T-helper 2 cell (primary cell): Measurements from ENCODE around the gene CDRT4.
A peak's percentile ranks its signal among the peaks of the same experiment; 100 is the strongest.

Experiments used
- DNase-seq, 5 experiments: peaks; one replicate each; pipeline versions ENCODE4 v3.0.0 to v3.0.0-alpha.2; 2012 to 2022

CDRT4 gene

DNA sequence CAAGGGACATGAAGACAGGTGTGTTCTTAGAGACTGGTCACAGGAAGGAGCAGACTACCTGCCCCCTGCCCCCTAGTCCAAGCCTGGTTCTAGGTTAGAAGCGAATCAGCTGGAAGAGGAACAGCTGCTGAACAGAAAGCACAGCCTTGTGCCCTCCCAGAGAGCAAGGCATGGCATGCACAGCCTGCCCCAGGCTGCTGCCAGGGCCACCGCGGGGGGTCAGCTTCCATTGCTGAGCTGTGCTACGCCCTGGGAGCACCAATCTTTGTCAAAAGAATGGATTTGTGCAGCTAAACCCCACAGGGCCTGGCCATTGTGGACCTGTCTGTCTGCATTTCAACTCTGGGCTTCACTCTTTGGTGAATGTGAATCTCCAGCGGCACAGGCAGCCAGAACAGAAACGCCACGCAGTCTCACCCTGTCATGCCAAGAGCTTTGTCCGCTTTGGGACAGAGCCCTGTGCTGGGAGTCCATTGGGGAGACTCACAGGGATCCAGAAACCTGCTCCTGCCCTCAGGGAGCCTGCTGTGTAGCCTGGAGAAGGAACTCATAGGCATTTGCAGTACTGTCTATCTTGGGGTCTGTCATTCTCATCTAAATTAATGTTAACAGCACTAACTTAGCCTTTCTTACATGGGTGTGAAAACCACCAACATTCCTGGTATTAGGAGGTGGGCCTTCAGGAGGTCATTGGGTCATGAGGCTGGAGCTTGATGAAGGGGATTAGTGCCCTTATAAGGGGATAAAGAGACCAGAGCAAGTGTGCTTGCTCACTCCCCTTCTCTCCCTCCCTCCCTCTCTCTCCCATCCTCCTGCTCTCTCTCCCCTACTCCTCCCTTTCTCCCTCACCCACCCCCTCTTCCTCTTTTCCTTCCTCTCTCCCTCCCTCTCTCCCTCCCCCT, 25.6 kb upstream of the CDRT4 start:
- DNase-seq = no peak

DNA sequence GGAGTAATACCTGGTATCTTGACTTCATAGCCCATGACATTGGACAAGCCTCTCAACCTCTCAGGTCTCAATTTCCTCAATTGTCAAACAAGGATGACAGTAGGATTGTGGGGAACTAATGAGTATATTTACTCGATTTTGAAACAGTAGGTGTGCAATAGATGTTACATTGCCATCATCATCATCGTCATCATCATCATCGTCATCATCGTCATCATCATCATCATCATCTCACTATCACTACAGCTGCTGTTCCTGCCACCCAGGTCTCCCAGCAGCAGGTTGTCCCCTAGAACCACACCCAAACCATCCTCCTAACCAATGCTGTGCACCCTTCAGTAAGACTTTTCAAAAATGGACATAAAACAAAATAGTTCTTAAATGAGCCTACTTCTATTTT, 24.8 kb upstream of the CDRT4 start:
- no peak for DNase-seq

DNA sequence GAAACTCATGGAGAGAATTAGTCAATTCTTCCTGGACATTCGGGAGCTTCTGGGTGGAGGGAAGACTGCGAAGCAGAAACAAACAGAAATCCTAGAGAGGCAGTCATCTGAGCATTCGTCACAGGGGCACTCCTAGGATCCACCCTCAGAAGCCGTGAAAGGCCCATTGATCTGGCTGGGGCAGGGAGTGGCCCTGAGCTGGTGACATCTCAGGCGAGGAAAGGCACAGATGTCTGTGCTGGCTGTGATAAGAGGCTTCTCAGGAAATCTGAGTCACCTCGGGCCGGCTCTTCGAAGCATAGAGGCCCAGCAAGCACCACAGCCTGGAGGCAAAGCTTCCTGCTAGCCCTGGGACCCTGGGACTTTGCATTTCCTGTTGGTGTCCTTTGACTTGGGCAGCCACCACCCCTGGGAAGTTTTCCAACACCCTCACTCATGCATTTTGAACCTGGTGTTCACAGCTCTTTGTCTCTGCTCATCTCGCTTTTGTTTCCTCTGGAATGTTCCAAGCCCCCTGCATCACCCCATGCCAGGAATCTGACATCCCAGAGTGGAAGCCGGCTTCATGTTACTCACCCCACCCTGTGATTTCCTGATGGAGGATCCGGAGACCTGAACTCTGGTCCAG, 23.3 kb upstream of the CDRT4 start:
- DNase-seq = peak in 1 of 5 experiments; percentile 41

DNA sequence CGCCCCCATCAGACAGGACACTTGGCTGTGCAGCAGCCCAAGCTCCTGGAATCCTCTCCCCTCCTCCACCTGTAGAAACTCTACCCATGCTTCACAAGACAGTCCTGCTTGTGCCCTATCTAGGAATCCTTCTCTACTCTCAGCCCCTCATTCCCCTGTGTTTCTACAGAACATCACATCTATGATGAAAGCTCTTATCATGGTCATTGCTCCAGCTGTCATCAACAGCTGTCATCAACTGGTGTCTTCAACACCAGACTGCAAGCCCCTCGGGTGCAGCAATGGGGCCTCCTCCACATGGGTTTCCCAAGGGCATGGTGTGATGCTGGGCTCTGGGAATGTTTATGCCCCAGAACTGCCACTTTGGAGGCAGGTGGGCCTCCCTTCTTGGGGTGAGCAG, 21.1 kb upstream of the CDRT4 start:
- DNase-seq = no peak

DNA sequence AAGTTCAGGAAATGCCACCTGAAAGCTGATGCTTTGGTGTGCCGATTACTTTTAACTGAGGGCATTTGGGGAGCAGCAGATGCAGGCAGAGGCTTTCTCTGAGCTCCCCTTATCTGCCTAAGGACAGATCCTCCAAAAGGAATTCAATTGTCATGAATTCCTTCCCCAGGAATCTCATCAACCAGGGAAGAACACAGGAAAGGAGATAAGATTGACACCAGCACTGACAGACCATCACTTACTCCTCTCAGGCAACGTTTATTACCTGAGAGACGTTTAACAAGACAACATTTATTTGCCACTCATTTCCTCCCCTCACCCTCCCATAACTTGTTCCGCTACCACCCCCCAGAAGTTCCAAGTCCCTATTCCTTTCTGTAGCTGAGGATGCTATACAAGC, 17.6 kb upstream of the CDRT4 start:
- no peak for DNase-seq

DNA sequence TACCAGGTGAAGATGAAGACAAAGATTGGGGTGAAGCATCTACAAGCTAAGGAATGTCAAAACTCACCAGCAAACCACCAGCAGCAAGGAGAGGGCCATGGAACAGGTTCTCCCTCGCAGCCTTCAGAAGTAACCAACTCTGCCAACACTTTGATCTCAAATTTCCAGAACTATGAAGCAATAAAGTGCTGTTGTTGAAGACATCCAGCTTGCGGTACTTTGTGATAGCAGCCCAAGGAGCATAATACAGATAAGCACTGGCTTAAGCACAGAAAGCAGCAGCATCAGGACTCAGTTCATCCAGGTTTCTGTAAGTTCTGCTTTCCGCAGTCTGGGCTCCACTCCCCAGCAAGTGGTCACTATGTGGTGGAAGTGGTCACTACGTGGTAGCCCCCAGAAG, 16.0 kb upstream of the CDRT4 start:
- DNase-seq = no peak

DNA sequence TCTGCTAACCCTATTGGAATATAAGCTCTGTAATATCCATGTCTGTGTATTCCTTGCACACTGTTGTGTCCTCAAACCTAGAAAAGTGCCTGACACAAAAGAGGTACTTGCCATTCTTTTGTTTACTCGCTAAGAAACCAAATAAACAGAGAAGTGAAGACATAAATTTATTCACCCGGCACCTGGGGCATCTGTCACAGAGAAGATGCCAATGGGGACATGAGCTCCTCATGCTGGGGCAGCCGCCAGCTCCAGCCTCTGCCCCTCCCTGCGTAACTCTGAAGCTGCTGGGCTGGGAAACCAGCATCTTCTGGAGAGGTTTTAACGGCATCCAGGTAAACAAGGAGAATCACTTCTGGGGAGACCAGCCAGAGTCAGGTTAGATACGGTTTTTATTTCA, 15.1 kb upstream of the CDRT4 start:
- DNase-seq = no peak

DNA sequence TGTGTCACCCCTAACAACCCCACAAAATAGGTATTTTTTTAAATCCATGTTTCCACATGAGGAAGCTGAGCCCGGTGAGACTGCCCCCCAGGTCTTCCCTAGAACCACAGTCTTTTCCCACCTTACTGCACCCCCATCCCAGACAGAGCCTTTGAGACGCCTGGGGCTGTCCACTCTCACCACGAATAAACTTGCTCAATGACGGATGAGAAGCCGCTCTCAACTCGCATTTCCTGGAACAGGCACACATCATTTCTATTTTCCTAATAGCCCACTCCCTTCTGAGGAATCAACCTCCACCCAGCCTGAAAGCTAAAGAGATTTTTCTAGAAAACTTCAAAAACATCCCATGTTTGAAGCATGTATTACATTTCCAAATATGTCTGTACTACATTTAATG, 14.1 kb upstream of the CDRT4 start:
- DNase-seq = no peak

DNA sequence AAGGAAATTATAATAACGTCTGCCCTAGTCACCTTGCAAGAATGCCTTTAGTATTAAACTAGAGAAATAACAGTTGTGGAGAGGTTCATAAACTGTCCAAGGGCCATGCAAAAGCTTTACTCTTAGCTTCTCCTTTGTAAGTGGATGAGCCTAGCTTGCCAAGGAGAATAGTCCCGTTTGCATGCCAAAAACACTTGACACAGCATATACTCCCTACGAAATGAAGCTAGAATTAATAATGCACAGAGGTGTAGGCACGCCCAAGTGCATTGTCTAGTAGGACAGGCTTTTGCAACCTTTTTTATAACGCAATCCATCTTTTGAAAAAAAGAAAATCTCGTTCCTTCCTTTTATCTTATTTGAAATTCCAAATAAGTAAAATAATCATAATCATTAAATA, 12.8 kb upstream of the CDRT4 start:
- DNase-seq = no peak

DNA sequence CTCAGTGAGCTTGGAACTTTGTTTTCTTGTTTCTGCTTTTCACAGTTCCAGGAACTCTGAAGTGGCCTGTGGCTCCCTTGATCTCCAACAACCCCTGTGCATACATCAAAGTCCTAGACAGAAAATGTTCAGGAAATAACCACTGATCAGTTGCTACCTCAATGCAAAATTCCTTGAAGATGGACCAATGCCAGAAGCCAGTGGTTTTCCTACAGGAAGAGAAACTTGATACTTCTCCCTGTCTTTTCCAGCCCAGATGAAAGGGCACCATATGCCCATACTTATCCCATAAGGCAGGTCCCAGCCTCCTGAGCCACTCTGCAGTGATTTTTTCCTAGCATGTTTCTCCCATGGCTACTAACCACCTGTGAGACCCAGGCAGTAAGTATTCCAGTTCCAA, 12.3 kb upstream of the CDRT4 start:
- DNase-seq = no peak

DNA sequence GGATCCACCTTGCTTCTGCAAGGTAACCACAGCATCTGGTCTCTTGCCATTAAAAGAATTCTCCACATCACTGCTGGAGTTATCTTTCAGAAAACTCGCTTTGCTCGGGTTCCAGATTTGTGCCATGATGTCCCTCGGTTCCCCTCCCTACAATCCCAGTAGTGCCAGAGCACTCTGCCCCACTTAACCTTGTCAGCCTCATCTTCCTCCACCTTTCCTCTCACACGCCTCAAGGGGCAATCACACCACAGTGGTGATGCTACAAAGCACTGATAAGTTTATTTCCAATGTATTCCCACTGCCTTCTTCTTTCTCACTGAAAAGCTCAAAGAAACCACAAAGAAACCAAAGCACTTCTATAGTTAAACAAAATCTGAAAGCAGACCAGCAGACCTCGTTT, 11.4 kb upstream of the CDRT4 start:
- no peak for DNase-seq

DNA sequence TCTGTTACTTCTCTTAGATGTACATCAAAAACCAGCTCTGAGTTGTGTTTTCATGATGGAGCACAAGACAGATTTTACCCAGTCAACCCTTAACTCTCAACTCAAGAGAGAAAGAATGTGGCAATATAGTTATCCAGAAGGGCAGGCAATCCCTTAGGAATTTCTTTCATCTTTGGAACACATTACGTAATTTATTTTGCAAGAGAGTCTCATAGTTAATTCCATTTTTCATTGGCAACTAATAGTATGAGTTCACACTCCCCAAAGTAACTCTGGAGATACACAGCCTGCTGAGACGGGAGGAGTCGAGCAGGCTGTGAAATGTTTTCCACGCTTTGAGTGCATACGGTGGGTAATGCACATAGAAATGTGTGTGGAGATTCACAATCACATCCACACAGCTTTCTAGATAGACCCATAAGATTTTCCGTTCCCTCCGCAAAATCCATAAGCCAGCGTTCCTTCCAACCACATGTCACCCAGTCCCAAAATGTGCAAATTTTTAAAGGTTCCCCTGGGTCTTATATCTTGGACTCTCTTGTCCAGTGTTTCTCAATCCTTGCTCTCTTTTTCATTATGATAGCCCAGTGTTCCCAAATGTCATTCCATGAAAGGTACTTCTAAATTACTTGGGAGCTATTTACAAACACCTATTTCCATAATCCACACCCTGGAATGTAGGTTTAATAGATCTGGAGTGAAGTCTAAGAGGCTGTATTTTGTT, 8.4 kb upstream of the CDRT4 start:
- no peak for DNase-seq

DNA sequence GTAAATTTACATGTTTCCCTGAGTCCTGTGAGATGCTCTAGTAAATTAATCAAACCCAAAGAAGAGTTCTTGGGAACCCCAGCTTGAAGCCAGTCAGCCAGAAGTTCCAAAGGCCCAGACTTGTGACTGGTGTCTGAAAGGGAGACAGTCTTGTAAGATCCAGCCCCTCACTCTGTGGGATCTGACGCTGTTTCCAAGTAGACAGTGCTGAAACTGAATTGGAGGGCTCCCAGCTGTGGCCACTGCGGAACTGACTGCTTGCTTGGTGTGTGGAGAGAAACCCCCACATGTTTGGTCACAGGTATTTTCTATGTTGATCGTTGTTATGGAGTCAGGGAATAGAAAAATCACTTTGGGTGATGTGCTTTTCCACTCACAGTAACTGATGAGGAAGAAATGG, 5.5 kb upstream of the CDRT4 start:
- no peak for DNase-seq

DNA sequence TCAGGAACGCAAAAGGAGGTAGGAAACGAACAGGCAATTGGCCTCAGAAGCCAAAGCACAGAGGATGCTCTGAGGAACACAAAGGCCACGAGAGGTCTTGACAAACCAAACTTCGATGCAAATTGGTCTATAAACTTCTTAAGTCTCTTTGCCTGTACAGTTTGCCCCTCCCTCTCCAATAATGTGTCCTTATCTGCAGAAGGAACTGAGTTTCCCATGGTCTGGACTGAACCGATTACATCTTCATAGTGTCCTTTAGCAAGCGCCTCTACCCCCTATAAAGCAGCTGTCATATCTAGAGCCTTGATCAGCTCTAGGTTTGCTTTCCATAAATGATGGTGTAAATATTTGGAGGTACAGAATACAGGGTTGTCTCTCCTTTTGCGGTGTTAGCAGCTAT, 3.1 kb upstream of the CDRT4 start:
- no peak for DNase-seq

DNA sequence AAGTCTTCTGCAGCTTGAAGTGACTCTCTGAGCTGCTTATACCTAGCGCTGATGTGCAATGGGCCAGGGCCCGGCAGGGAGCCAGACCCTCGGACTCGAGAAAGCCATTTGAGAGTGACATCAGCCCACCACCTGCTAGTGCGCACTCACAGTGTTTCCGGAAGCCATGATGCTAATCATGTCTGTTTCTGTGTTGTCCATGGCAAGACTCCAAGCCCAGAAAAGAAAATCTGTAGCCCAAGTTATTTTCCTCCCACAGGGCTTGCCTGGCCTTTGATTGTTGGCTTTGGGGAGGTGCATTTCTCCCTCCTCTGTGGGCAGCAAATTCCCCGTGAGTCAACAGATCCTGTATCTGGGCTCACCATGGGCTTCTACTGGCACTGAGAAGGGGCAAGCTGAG, 1.8 kb upstream of the CDRT4 start:
- DNase-seq = no peak

DNA sequence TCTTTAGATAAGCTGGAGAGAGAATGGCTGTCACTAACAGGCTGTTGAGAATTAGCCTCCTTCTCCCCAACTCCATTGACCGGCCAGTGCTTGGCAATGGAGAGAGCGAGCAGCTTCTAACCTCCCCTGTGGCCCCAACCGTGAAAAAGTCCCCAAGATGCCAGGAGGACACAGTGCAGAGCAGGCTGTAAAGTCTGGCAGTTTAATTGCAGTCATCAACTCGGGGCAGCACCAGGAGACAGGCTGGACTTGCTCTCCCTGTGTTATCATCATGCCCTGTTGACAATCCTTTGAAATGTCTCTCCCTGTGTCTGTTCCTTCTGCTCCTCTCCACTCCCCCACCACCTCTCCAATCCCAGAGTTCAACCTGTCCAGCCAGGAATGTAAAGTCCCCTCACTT, 705 bp upstream of the CDRT4 start:
- DNase-seq = no peak

DNA sequence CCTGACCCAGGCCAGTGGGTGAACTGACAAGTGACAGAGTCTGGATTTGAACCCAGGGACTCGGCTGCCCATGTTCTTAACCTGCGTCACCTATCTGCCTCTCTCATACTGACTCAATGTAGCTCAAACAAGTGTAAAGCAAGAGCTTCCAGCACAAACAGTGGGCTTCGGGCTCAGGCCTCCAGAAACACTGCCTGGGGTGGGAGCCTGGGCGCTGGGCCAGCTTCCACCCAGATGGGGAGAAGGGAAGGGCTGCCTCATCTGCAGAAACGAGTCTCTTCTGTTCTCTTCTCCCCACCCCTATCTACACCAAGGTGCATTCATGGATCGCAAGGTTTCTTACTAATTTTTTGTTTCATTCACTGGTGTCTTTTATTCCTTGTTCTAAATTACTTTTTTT, 1.3 kb downstream of the CDRT4 start:
- no peak for DNase-seq

DNA sequence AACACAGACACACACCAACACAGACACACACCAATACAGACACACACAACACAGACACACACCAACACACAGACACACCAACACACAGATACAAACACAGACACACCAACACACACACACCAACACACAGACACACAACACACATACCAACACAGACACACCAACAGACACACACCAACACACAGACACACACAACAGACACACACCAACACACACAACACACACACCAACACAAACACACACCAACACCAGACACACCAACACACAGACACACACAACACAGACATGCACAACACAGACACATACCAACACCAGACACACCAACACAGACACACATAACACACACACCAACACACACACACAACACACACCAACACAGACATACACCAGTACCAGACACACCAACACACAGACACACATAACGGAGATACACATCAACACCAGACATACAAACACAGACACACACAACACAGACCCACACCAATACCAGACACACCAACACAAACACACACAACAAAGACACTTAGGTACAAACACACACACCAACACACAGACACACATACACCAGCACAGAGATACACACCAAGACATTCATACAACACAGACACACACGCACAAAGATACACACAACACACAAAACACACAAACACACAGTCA, 2.2 kb downstream of the CDRT4 start:
- no peak for DNase-seq

DNA sequence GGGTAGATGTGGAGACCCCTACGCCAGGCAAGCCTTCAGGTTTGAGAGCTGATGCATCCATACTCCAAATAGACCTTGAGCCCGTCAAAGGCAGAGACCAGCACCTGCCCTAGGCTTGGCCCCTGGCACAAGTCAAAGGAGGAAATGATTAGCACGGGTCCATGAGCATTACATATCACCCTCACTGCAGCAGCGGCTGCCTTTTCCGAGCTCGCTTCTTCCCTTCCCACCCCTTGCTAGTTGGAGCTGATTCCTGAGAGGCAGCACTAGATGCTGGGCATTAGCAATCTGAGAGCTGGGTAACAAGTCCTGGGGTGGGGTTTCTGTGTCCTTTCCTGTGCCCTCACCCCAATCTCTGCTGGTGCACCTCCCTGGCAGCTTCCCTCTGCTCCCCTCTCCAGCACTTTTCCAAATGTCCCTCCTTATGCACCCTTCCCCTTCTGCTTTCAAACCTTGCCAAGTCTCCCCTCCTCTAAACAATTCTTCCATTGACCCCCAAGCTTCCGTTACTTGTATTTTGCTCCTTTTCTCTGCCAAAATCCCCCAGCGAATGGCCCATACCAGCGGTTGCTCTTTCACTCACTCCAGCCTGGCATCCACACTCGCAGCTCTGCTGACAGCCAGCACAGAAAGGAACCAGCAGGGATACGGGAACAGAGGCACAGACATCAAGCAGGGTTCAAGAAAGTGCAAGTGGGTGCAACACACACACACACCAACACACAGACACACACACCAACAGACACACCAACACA, 3.0 kb downstream of the CDRT4 start:
- no peak for DNase-seq

DNA sequence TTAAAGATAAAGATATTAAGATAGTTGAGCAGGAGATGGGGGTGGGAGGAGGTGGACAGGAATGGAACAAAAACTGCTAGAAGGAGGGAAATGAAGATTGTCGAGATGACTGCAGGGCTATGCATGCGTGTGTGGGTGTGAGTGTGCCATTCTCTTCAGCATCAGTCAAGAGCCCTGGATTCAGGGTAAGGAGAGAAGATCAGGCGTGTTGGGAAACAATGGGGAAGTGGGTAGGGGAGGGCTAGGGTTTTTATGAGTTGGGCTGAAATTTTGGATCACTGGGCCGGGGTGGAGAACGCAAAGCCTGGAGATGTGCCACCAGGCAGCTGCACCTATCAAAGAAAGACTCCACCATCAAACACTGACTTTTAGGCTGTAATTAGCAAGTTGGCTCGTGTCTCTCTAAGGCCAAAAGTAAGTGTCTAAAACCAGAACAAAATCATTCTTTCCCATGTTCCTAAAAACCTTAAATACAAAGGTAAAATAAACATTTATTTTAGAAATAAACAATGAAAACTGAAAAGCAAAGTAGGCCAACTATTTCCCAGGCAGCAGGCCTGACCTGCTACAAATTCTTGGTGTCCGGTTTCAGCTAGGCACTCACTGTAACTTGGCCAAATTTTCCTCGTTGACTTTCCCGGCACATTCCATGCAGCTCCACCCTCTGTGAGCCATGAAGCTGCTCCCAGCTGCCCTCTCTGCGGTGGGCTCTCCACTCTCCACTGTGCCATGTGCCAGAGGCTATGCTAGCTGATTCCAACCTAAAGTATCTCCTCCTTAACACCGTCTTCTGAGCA, 4.2 kb downstream of the CDRT4 start:
- DNase-seq = no peak

DNA sequence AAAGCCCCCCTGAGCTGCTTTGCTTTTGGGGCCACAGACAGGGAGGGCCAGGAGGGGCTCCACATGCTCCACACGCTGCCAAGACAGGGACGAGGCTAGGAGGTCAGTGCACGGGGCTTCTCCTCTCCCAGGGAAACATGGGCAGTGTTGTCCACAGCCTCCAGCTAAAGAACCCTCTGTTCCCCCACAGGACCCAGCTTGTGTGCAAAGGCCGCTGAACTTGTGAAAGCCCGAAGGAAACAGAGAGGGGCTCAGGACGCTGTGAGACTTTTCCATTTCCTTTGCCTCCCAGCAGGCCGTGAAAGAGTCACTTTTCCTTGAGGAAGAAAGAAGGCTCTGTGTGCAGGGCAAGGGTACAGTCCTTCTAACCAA, 9.7 kb downstream of the CDRT4 start:
- DNase-seq = no peak
